Right lobe of liver (tissue), 6 donors: ENCODE results near the gene CKAP5. TPM values are rescaled to one million over a fixed set of nuclear protein-coding genes. Genes with fewer than 3 reads are reported as not detected.
A peak's percentile ranks its signal among the peaks of the same experiment; 100 is the strongest.

ENCODE experiments used
- ATAC-seq, 4 donors: fragments of 200-7000 bp; cut with Tn5 transposase; one replicate each; pipeline ENCODE4 v1.9.1; 2020; ENCODE audit warnings: mild to moderate bottlenecking in 4 of 4, moderate library complexity in 4 of 4
- DNase-seq, 3 donors: peaks; one replicate each; pipeline ENCODE4 v3.0.0-alpha.2; 2020
- H3K27ac ChIP-seq, 3 donors: fragments of 200-600 bp; one replicate each; pipeline ENCODE4 v1.8.0; 2022
- H3K27me3 ChIP-seq, 2 donors: fragments of 200-600 bp; one replicate each; pipeline ENCODE4 v1.8.0; 2022
- H3K36me3 ChIP-seq, 4 donors: fragments of 200-600 bp; sonication (generic) in 1 of 4; one replicate each; pipeline versions ENCODE4 v1.5.1 to v1.8.0; 2017 to 2022; ENCODE audit warnings: control low read depth in 1 of 4
- H3K4me1 ChIP-seq, 4 donors: fragments of 200-600 bp; sonication (generic) in 1 of 4; one replicate each; pipeline versions ENCODE4 v1.5.1 to v1.8.0; 2017 to 2022; ENCODE audit warnings: control low read depth in 1 of 4
- H3K4me3 ChIP-seq, 3 donors: fragments of 200-600 bp; one replicate each; pipeline ENCODE4 v1.8.0; 2022
- H3K9me3 ChIP-seq, 4 donors: fragments of 200-600 bp; sonication (generic) in 1 of 4; one replicate each; pipeline versions ENCODE4 v1.5.1 to v1.8.0; 2017 to 2022; ENCODE audit warnings: control low read depth in 1 of 4
- CTCF ChIP-seq, 4 donors: fragments of 200-600 bp in 3 of 4; fragments of 450-650 bp in 1 of 4; IDR thresholded peaks; one replicate each; pipeline versions ENCODE4 v1.5.1 to v1.8.0; 2016 to 2022; ENCODE audit warnings: antibody characterized with exemption in 4 of 4, mild to moderate bottlenecking in 2 of 4
- POLR2A ChIP-seq: fragments of 450-650 bp; IDR thresholded peaks from one replicate; pipeline ENCODE4 v1.6.1; 2017; ENCODE audit warnings: antibody characterized with exemption, mild to moderate bottlenecking
- WGBS: methylation state at CpG from one replicate; pipeline ENCODE4 v1.1.6; 2018; ENCODE audit warnings: low coverage, low lambda C conversion rate; ENCODE audit not compliant: insufficient coverage; ENCODE audit errors: missing lambda C conversion rate; 5-methylcytosine and 5-hydroxymethylcytosine counted together
- intact Hi-C, 2 donors: fragments of 100-400 bp; cut with DNase I; formaldehyde crosslinking; loops; one replicate each; pipeline versions ENCODE4 v1.11.2 to v1.14.1; 2022
- total RNA-seq, 6 experiments: library from RNA; depleted of rRNA in 2 of 6; stranded (reverse); fragments of >200 nt in 2 of 6; fragmentation: NEBNext Ultra II Directional in 3 of 6; extraction: Animal tissue kit (Norgen Biotek cat#: 25700) in 3 of 6; gene quantifications; one replicate each; pipeline versions ENCODE4 v1.1.0 to v1.2.4, GENCODE V29; 2016 to 2023
- donor health status: DM: no; HTN: yes; CAD: no.
- donor health status: DM: no; HTN: no; CAD: no.
- donor health status: DM: no; HTN: no; CAD: no.
- donor health status: DM: no; HTN: yes; CAD: no.
- donor health status: DM: no; HTN: yes; CAD: no.

Gene CKAP5
- total RNA-seq, 6 experiments from 2014 or later: 12.9 to 30.2 (median 21.2) TPM

GRCh38 chr11:46697723-46698122 lies 148.4 kb downstream of the CKAP5 start:
- no peak overlapping the region for H3K27ac ChIP-seq
- ATAC-seq: no peak
- no peak overlapping the region for H3K4me3 ChIP-seq
- WGBS: 50% methylated on average over 2 of the region's 2 CpGs
- H3K9me3 ChIP-seq: no peaks in the 10 kb centered on the region
- intact Hi-C loops: no loop called here
- H3K36me3 ChIP-seq: peaks cover 0 to 33% (median 17%) of the 10 kb centered on the region in 4 donors
- no peak for DNase-seq
- no peaks in the 10 kb centered on the region for H3K27me3 ChIP-seq
- no peak for TF ChIP-seq CTCF (IDR thresholded peaks at IDR 0.05)
- TF ChIP-seq POLR2A: no peak
- peaks cover 0 to 56% (median 25%) of the 10 kb centered on the region in 4 donors for H3K4me1 ChIP-seq

- no CpG with 5 or more reads among the region's 3 CpGs for WGBS
- H3K27ac ChIP-seq: no peak overlapping the region
- ATAC-seq (no peak), DNase-seq (no peak)
- no peaks in the 10 kb centered on the region for H3K9me3 ChIP-seq
- H3K36me3 ChIP-seq: peaks cover 0 to 32% (median 16%) of the 10 kb centered on the region in 4 donors
- H3K4me1 ChIP-seq: peaks cover 0 to 51% (median 23%) of the 10 kb centered on the region in 4 donors
- intact Hi-C loops: no loop called here
- TF ChIP-seq POLR2A (no peak), CTCF (IDR thresholded peaks at IDR 0.05) (no peak)
- H3K4me3 ChIP-seq: no peak overlapping the region
- H3K27me3 ChIP-seq: no peaks in the 10 kb centered on the region
These were observed 148.8 kb downstream of the CKAP5 start for GRCh38 chr11:46697303-46697702.

- ATAC-seq (peak; percentile 11 to 67 (median 64)), DNase-seq (peak; percentile 68 to 94 (median 93))
- intact Hi-C loops: no loop called here
- H3K4me1 ChIP-seq: peaks cover 0 to 44% (median 19%) of the 10 kb centered on the region in 4 donors
- no peaks in the 10 kb centered on the region for H3K9me3 ChIP-seq
- H3K36me3 ChIP-seq: peaks cover 0 to 32% (median 17%) of the 10 kb centered on the region in 4 donors
- 28% methylated on average over 4 of the region's 11 CpGs for WGBS
- H3K4me3 ChIP-seq: no peak overlapping the region
- TF ChIP-seq CTCF (IDR thresholded peaks at IDR 0.05) (no peak), POLR2A (no peak)
- no peaks in the 10 kb centered on the region for H3K27me3 ChIP-seq
- H3K27ac ChIP-seq: peak overlapping the region in 1 of 3 donors; percentile 38
These were observed 149.9 kb downstream of the CKAP5 start for GRCh38 chr11:46696212-46696558.

- no CpG with 5 or more reads among the region's 12 CpGs for WGBS
- ATAC-seq: no peak
These were observed 150.5 kb downstream of the CKAP5 start for GRCh38 chr11:46695345-46696211.

More at GRCh38 chr11:46695345-46696211, 150.5 kb downstream of the CKAP5 start:
- no peak for DNase-seq
- H3K4me3 ChIP-seq: no peak overlapping the region
- peaks cover 0 to 32% (median 17%) of the 10 kb centered on the region in 4 donors for H3K36me3 ChIP-seq
- intact Hi-C loops: no loop called here
- H3K27ac ChIP-seq: peak overlapping the region in 1 of 3 donors; percentile 37
- peaks cover 0 to 44% (median 19%) of the 10 kb centered on the region in 4 donors for H3K4me1 ChIP-seq
- H3K9me3 ChIP-seq: no peaks in the 10 kb centered on the region
- TF ChIP-seq CTCF (IDR thresholded peaks at IDR 0.05) (no peak), POLR2A (no peak)
- H3K27me3 ChIP-seq: no peaks in the 10 kb centered on the region
